Effector memory CD8-positive, alpha-beta T cell (primary cell): ENCODE data around the gene EP400.
A peak's percentile ranks its signal among the peaks of the same experiment; 100 is the strongest.
"Not testable (repeated sequence)": the region's sequence is repeated elsewhere in the genome, so short reads cannot be mapped to it uniquely, and the experiment has no call there.

ENCODE experiments used
- ATAC-seq: fragments of 150-1000 bp; cut with Tn5 transposase; replicated peaks from 2 replicates; pipeline ENCODE4 v1.10.0; 2021; ENCODE audit warnings: mild to moderate bottlenecking, moderate library complexity
- DNase-seq, 3 experiments: peaks; one replicate each; pipeline ENCODE4 v3.0.0; 2021
- H3K27ac Mint-ChIP-seq, 2 donors: one replicate each; pipeline ENCODE4 v1.8.0; 2022; ENCODE audit warnings: mild to moderate bottlenecking in 2 of 2, mixed read lengths in 2 of 2, moderate library complexity in 2 of 2
- H3K27me3 Mint-ChIP-seq, 2 donors: one replicate each; pipeline ENCODE4 v1.8.0; 2022; ENCODE audit warnings: mixed read lengths in 2 of 2
- H3K36me3 Mint-ChIP-seq: one replicate; pipeline ENCODE4 v1.8.0; 2022; ENCODE audit warnings: mild to moderate bottlenecking, moderate library complexity, mixed read lengths; ENCODE audit not compliant: insufficient read depth
- H3K4me1 Mint-ChIP-seq, 2 donors: one replicate each; pipeline ENCODE4 v1.8.0; 2022; ENCODE audit warnings: low read depth in 2 of 2, mixed read lengths in 2 of 2
- H3K4me3 Mint-ChIP-seq, 2 donors: one replicate each; pipeline ENCODE4 v1.8.0; 2022; ENCODE audit warnings: mild to moderate bottlenecking in 2 of 2, mixed read lengths in 2 of 2, moderate library complexity in 2 of 2
- H3K9me3 Mint-ChIP-seq, 2 donors: one replicate each; pipeline ENCODE4 v1.8.0; 2022; ENCODE audit warnings: mixed read lengths in 2 of 2

The EP400 gene

DNA sequence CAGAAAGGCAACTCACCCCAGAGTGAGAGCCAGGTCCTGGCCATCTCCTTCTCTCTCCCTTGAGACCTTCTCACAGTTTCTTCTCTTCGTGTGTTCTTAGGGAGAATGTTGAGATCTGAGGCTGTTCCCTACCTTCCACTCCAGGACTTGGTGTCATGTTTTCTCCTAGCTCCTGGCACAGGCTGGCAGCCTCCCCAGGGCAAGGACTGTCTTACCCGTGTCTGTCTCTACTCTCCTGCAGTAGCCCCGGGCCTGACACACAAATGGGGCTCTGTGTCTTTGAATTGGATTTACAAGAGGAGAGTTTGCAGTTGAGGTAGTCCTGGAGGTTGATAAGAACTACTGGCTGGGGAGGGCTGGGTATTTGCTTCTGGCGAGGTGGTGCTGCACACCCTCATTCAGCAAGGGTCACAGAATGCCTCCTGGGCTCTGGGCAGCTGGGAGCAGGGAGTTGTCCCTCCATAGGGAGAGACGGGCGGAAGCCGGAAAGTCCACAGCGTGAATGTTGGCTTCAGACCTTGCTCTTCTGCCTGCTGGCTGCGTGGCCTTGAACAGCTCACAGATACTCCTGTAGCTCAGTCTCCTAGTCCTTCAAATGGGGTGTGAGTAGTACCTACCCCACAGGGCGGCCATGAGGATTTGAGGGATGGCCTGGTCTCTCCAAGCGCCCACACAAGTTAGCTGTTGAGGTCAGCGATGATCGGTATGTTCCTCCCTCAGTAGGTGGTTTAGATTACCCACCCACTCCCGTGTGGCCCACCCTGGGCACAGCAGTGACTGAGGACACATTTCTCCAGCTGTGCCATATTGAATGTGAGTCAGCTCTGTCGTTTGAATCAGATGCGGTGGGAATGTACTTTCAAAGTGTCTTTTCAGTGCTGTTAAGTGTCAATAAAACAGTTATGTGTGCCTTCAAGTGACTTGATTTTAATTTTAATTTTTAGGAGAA, 10.2 kb downstream of the EP400 start:
- Mint-ChIP-seq H3K36me3 (peaks cover 24% of the 10 kb centered on the region), H3K4me3 (no peak overlapping the region), H3K27ac (peak overlapping the region; percentile 57 to 87), H3K27me3 (no peaks in the 10 kb centered on the region), H3K9me3 (no peaks in the 10 kb centered on the region), H3K4me1 (peaks cover 46 to 53% of the 10 kb centered on the region in 2 donors)
- DNase-seq (no peak), ATAC-seq (no peak)

DNA sequence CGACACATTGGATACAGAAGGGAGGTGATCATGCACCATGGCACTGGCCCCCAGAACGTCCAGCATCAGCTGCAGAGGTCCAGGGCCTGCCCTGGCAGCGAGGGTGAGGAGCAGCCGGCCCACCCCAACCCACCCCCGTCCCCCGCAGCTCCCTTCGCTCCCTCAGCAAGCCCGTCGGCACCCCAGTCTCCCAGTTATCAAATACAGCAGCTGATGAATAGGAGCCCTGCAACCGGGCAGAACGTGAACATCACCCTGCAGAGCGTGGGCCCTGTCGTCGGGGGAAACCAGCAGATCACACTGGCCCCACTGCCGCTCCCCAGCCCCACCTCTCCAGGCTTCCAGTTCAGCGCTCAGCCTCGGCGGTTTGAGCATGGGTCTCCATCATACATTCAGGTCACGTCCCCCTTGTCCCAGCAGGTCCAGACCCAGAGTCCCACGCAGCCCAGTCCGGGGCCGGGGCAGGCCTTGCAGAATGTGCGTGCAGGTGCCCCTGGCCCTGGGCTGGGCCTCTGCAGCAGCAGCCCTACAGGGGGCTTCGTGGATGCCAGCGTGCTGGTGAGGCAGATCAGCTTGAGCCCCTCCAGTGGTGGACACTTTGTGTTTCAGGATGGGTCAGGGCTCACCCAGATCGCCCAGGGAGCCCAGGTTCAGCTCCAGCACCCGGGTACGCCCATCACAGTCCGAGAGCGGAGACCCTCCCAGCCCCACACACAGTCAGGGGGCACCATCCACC, 11.0 kb downstream of the EP400 start:
- H3K4me3 Mint-ChIP-seq, ATAC-seq, DNase-seq, H3K9me3 Mint-ChIP-seq, H3K27ac Mint-ChIP-seq, H3K27me3 Mint-ChIP-seq: not testable (repeated sequence)
- Mint-ChIP-seq H3K36me3 (peaks cover 24% of the 10 kb centered on the region), H3K4me1 (peaks cover 46 to 57% of the 10 kb centered on the region in 2 donors)

DNA sequence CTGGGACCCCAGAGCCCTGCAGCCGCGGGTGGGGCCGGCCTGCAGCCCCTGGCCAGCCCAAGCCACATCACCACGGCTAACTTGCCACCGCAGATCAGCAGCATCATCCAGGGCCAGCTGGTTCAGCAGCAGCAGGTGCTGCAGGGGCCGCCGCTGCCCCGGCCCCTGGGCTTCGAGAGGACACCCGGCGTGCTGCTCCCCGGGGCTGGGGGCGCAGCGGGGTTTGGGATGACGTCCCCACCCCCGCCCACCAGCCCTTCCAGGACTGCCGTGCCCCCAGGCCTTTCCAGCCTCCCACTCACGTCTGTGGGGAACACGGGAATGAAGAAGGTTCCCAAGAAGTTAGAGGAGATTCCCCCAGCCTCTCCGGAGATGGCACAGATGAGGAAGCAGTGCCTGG, 11.6 kb downstream of the EP400 start:
- peak overlapping the region in 1 of 2 donors; percentile 33 for H3K4me3 Mint-ChIP-seq
- not testable (repeated sequence) for H3K27me3 Mint-ChIP-seq, H3K9me3 Mint-ChIP-seq, ATAC-seq, DNase-seq
- H3K27ac Mint-ChIP-seq = peak overlapping the region; percentile 44 to 47
- peaks cover 42 to 53% of the 10 kb centered on the region in 2 donors for H3K4me1 Mint-ChIP-seq
- H3K36me3 Mint-ChIP-seq = peaks cover 24% of the 10 kb centered on the region

DNA sequence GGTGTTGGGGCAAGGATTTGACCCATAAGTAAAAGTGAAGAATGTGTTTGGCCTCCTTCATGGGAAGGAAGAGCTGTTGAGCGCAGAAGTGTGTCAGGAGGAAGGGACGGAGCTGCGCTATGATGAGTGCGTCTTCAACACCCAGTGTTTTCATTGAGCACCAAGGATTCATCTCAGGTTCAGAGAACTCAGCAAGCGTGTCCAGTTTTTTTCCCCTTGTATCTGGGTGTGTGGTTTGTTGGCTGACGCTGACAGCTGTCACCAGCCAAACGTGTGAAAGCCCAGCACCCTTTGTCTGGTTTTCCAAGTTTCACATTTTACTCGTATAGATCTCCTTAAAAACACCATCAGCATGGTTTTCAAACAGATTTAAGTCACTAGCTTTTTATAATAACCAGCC, 12.3 kb downstream of the EP400 start:
- Mint-ChIP-seq H3K27ac (peak overlapping the region; percentile 44 to 47), H3K4me1 (peaks cover 42 to 53% of the 10 kb centered on the region in 2 donors), H3K4me3 (peak overlapping the region in 1 of 2 donors; percentile 37), H3K27me3 (no peaks in the 10 kb centered on the region), H3K9me3 (no peaks in the 10 kb centered on the region), H3K36me3 (peaks cover 25% of the 10 kb centered on the region)
- no peak for DNase-seq
- ATAC-seq = no peak

DNA sequence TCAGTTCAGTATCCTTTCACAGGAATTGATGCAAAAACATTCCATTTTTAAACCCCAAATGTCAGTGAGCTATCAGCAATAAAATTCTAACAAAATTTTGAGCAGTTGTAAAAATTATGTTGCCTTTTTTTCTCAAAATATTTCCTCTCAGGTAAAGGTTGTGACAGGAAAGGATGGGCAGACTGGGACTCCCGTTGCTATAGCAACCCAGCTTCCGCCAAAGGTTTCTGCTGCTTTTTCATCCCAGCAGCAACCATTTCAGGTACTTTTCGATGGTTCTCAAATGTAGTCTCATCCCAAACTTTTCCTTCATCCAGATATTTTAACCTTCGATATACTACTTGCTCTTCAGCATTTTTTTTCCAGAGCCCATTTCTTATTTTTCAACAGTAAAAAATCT, 13.6 kb downstream of the EP400 start:
- H3K4me3 Mint-ChIP-seq = peak overlapping the region in 1 of 2 donors; percentile 37
- no peaks in the 10 kb centered on the region for H3K9me3 Mint-ChIP-seq
- ATAC-seq (no peak), DNase-seq (no peak)
- H3K27ac Mint-ChIP-seq = no peak overlapping the region
- no peaks in the 10 kb centered on the region for H3K27me3 Mint-ChIP-seq
- H3K4me1 Mint-ChIP-seq = peaks cover 40 to 56% of the 10 kb centered on the region in 2 donors
- peaks cover 30% of the 10 kb centered on the region for H3K36me3 Mint-ChIP-seq

DNA sequence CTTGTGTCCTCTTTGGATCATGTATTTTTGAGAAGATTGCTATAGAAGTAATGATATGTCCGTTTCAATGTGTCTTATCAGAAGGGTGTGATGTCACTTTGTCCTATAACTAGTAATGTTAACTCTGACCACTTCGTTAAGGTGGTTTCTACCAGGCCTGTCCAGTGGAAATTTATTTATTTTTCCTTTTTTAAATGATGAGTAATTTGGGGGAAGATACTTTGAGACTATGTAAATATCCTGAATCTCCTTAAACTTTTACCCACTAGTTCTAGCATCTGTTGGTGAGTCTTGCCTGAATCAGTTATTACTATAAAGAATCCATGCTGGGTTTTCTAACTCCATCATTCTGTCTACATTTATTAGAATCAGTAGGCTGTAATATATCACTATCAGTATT, 15.3 kb downstream of the EP400 start:
- no peak for DNase-seq
- H3K9me3 Mint-ChIP-seq = no peaks in the 10 kb centered on the region
- peak overlapping the region in 1 of 2 donors; percentile 59 for H3K27ac Mint-ChIP-seq
- peaks cover 33 to 61% of the 10 kb centered on the region in 2 donors for H3K4me1 Mint-ChIP-seq
- no peaks in the 10 kb centered on the region for H3K27me3 Mint-ChIP-seq
- no peak for ATAC-seq
- no peak overlapping the region for H3K4me3 Mint-ChIP-seq
- peaks cover 26% of the 10 kb centered on the region for H3K36me3 Mint-ChIP-seq

DNA sequence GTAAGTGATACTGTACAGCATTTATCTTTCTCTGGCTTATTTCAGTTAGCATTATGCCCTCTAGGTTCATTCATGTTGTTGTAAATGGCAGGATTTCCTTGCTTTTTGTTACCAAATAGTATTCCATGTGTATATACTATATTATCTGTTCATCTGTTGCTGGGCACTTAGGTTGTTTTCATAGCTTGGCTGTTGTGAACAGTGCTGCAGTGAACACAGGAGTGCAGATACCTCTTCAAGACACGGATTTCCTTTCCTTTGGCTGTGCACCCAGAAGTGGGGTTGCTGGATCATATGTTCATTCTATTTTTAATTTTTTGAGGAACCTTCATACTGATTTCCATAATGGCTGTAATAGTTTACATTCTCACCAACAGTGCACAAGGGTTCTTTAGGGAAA, 21.5 kb downstream of the EP400 start:
- no peak for DNase-seq
- peak overlapping the region in 1 of 2 donors; percentile 41 for H3K27ac Mint-ChIP-seq
- H3K27me3 Mint-ChIP-seq = no peaks in the 10 kb centered on the region

DNA sequence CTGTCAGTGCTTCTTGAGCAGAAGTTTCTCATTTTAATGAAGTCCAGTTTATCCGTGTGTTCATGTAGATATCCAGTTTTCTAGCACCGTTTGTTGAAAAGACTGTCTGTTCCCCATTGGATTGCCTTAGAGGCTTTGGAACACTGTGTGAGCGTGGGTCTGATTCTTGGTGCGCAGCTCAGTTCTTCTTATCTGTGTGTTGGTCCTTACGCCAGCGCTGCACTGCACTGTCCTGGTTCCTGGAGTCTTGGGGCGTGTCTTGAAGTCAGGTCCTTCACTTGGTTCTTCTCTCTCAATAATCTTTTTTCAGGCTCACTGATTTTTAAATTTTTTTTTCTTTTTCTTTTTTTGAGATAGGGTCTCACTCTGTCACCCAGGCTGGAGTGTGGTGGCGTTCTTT, 25.5 kb downstream of the EP400 start:
- H3K27ac Mint-ChIP-seq = peak overlapping the region in 1 of 2 donors; percentile 30
- H3K36me3 Mint-ChIP-seq = peaks cover 44% of the 10 kb centered on the region
- H3K9me3 Mint-ChIP-seq = no peaks in the 10 kb centered on the region
- ATAC-seq (no peak), DNase-seq (no peak)
- no peaks in the 10 kb centered on the region for H3K27me3 Mint-ChIP-seq
- no peak overlapping the region for H3K4me3 Mint-ChIP-seq
- peaks cover 13 to 29% of the 10 kb centered on the region in 2 donors for H3K4me1 Mint-ChIP-seq

More for the DNA sequence above, 21.5 kb downstream of the EP400 start:
- Mint-ChIP-seq H3K36me3 (peaks cover 32% of the 10 kb centered on the region), H3K4me1 (peaks cover 23 to 46% of the 10 kb centered on the region in 2 donors), H3K4me3 (no peak overlapping the region), H3K9me3 (no peaks in the 10 kb centered on the region)
- no peak for ATAC-seq

DNA sequence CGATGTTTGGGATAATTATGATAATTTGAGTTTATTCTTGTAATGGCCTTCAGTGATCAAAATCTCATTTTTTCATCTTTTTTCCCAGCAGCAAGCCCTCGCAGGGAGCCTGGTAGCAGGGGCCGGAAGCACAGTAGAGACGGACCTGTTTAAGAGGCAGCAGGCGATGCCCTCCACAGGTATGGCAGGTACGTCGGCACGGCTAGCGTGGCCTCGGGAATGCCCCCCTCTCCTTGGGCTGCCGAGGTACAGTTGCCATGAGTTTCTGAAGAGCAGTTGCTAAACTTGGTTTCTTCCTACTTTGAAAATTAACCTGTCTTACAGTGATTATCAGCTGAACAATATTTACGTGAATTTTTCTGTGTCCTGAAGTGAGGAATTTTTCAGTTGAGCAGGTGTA, 29.9 kb downstream of the EP400 start:
- no peak for DNase-seq
- H3K4me1 Mint-ChIP-seq = peaks cover 13 to 15% of the 10 kb centered on the region in 2 donors
- H3K36me3 Mint-ChIP-seq = peaks cover 54% of the 10 kb centered on the region
- no peak overlapping the region for H3K27ac Mint-ChIP-seq
- no peak overlapping the region for H3K4me3 Mint-ChIP-seq
- H3K9me3 Mint-ChIP-seq = no peaks in the 10 kb centered on the region
- H3K27me3 Mint-ChIP-seq = no peaks in the 10 kb centered on the region
- no peak for ATAC-seq

DNA sequence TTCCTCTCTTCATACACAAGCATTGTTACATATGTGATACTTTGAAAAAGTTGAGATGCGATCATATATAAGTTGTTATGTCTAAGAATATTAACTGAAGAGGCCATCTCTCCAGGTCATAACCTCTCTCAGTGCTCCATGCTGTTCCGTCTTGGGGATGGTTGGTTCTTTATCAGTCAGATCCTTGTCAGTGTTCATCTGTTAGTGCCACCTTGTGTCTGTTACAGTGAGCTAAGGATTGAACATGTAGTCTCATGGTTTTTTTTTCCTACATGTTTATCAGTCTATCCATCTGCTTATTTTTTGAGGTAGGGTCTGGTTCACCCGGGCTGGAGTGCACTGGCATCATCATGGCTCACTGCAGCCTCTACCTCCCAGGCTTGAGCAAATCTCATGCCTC, 30.5 kb downstream of the EP400 start:
- Mint-ChIP-seq H3K27ac (no peak overlapping the region), H3K4me3 (no peak overlapping the region), H3K4me1 (peaks cover 12 to 15% of the 10 kb centered on the region in 2 donors), H3K36me3 (peaks cover 59% of the 10 kb centered on the region), H3K27me3 (no peaks in the 10 kb centered on the region), H3K9me3 (no peaks in the 10 kb centered on the region)
- DNase-seq = no peak
- no peak for ATAC-seq

DNA sequence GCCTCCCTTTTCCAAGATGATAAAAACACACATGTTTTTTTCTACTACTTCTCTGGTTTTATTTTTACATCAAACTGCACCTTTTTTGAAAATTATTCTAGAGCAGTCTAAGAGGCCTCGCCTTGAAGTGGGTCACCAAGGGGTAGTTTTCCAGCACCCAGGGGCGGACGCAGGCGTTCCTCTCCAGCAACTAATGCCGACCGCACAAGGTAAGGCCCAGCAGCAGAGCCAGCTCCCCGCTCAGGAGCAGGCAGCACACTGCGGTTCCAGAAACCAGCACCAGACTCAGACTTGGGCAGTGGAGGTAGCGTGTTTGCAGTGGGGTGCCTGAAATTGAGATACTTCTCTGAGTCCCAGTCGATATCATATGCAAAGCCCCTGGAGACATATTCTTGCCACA, 31.6 kb downstream of the EP400 start:
- DNase-seq (no peak), ATAC-seq (no peak)
- Mint-ChIP-seq H3K4me1 (peaks cover 6 to 9% of the 10 kb centered on the region in 2 donors), H3K9me3 (no peaks in the 10 kb centered on the region), H3K27me3 (no peaks in the 10 kb centered on the region), H3K4me3 (no peak overlapping the region), H3K27ac (no peak overlapping the region), H3K36me3 (peaks cover 62% of the 10 kb centered on the region)

DNA sequence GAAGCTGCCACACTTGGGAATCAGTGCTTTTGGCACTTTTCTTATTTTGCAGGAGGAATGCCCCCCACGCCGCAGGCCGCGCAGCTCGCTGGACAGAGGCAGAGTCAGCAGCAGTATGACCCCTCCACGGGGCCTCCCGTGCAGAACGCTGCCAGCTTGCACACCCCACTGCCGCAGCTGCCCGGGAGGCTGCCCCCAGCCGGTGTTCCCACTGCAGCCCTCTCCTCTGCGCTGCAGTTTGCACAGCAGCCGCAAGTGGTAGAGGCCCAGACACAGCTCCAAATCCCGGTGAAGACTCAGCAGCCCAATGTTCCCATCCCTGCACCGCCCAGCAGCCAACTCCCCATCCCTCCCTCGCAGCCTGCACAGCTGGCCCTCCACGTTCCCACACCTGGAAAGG, 32.3 kb downstream of the EP400 start:
- ATAC-seq = no peak
- H3K36me3 Mint-ChIP-seq = peaks cover 69% of the 10 kb centered on the region

DNA sequence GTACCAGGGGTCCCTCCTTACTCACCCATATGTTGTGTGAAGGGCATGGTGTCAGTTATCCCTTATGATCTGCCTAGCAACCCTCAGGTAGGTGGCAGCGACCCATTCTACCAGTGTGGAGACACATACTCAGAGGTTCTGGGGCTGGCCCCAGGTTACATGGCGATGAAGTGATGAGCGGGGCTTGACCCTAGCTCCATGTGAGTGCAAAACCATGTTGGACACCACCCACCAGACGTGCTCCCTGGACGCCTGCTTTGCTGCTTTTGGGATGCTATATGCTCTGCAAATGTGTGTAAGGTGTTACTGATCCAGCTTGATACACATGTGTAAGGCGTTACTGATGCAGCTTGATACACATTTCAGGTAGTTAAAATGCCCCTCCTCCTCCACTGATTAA, 33.3 kb downstream of the EP400 start:
- Mint-ChIP-seq H3K27ac (peak overlapping the region in 1 of 2 donors; percentile 46), H3K4me1 (peaks cover 1 to 3% of the 10 kb centered on the region in 2 donors), H3K4me3 (no peak overlapping the region), H3K36me3 (peaks cover 79% of the 10 kb centered on the region), H3K9me3 (no peaks in the 10 kb centered on the region), H3K27me3 (no peaks in the 10 kb centered on the region)
- no peak for ATAC-seq
- no peak for DNase-seq

More for the DNA sequence above, 32.3 kb downstream of the EP400 start:
- Mint-ChIP-seq H3K9me3 (no peaks in the 10 kb centered on the region), H3K27me3 (no peaks in the 10 kb centered on the region), H3K27ac (peak overlapping the region in 1 of 2 donors; percentile 72), H3K4me3 (no peak overlapping the region), H3K4me1 (peaks cover 4 to 7% of the 10 kb centered on the region in 2 donors)
- DNase-seq = no peak
